NCI-H526 (cell line): ENCODE measurements around the gene DGKD.
A peak's percentile ranks its signal among the peaks of the same experiment; 100 is the strongest.

ENCODE experiments used
- DNase-seq, 2 experiments: peaks; one replicate each; lab custom pipeline; 2025; lab: John Stamatoyannopoulos, UW

The DGKD gene

GRCh38 chr2:233460726-233461441 is 106.6 kb downstream of the DGKD start:
- peak; percentile 32 to 55 for DNase-seq

DNA sequence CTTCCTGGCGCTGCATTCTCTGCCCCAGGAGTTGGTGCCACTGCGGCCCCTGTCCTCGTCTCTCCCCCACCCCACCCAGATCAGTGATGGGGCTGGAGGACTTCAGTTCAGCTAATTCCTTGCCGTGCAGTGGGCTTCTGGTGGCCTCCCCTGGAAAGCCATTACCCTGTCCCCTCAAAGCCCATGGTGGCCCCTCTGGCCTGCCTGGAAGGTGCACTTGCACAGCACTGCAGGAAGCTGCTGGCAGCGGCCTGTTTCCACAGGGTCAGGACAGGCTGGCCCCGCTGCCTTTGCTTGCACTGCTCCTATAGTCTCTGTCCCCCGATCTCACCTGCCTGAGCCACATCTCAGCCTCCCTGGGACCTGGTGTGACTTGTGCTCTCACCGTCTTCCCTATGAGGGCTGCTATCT is 107.2 kb downstream of the DGKD start:
- no peak for DNase-seq

DNA sequence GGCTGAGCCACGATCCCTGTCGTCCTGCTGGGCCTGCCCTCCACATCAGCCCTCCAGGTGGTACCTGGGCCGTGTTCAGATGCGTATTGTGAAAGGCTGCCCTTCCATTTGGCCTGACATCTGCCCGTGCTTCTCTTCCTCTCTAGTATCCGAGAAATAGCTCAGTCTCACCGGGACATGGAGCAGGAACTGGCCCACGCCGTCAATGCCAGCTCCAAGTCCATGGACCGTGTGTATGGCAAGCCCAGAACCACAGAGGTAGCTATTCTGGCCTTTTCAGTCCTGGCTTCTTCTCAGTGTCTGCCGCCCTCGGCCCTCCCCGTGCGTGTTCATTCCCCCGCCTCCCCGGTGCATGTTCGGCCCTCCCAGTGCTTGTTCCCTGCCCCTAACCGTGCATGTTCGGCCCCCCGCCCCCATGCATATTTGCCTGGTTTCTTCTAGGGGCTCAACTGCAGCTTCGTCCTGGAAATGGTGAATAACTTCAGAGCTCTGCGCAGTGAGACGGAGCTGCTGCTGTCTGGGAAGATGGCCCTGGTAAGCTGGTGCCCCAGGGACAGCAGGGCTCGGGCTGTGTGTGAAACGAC is 108.0 kb downstream of the DGKD start:
- DNase-seq, result no peak

GRCh38 chr2:233462826-233463470 is 108.7 kb downstream of the DGKD start:
- DNase-seq, result no peak

- no peak for DNase-seq
Observed at GRCh38 chr2:233463586-233463985, 109.3 kb downstream of the DGKD start.

DNA sequence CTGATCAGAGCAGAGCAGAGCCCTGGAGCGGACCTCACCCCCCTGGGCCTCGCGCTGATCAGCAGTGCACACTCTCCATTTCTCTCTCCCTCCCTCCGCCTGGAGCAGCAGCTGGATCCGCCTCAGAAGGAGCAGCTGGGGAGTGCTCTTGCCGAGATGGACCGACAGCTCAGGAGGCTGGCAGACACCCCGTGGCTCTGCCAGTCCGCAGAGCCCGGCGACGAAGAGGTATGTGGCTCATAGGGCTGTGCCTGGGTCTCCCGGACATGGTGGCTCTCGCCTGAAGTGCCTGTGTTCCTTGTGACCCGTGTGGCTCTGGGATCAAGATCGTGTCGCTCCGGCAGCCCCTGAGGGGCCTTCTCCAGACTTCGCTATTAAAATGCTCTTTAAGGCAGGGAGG is 109.8 kb downstream of the DGKD start:
- DNase-seq, result no peak

DNA sequence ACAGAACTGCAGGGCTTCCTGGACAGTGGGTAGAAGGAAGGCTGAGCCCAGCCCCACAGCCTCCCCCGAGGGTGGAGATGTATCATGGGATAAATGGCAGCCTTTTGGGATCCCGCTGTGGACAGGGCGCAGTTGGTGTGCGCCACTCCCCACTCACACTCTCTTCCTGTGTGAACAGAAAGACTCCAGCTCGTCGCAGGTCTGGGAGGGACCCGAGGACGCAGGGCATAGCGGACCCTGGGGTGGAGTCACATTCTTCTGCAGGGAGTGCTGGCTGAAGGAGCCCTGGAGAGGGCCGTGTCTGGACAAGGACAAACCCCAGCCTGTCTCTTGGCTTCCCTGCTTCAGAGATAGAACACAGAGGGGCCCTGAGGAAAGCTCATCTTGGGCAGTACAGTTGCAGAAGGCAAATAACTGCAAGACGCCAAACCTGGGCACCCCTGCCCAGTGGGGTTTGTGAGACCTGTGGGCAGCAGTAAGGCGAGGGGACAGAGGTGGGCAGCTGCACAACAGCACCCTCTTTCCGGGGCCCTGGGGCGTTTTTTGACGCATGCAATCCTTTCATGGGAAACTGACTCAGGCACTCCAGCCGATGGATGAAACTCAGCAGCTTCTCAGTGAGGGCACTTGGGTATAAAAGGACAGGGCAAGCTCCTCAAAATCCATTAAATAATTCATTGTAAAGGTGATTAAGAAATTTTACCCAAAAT is 110.4 kb downstream of the DGKD start:
- DNase-seq, result no peak

DNA sequence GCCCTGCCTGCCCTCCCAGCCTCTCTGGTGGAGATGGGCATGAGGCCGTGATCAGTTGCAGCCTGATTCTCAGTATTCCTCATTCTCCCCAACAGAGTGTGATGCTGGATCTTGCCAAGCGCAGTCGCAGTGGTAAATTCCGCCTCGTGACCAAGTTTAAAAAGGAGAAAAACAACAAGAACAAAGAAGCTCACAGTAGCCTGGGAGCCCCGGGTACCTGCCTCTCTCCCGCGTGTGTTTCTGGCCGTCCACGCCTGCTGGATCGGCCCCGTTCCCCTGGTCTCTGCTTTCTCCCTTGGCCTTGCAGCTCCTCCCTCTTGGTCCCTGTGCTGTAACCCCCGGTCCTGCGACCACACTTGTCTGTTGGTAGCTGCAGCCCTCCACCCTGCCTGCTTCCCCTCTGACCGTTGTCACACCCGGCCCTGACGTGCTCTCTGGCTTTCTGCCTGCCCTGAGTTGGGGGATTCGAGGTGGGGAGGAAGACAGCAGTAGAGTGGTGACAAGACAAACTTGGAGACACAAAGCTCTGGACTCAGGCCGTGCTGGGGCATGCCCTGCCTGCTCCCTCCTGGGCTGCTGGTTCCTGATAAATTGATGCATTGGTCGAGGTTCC is 112.8 kb downstream of the DGKD start:
- DNase-seq, result no peak

GRCh38 chr2:233468047-233468740 is 113.9 kb downstream of the DGKD start:
- no peak for DNase-seq

DNA sequence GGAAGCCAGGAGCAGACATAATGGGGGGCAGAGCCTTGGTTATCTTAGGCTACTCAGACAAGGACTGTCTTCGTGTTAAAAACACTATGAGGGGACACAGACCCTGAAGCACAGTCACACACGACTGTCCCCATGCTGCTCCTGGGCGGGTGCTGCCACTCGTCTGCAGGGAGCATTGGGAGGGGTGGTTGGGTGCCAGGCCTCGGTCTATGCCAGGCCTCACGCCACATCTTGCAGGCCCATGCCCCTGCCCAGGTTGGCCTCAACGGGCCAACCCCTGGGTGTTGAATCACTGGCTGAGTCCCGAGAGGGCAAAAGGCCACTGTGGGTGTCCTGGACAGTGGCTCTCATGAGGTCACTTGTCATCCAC is 114.4 kb downstream of the DGKD start:
- DNase-seq, result no peak

- no peak for DNase-seq
Observed at GRCh38 chr2:233469261-233470010, 115.1 kb downstream of the DGKD start.

DNA sequence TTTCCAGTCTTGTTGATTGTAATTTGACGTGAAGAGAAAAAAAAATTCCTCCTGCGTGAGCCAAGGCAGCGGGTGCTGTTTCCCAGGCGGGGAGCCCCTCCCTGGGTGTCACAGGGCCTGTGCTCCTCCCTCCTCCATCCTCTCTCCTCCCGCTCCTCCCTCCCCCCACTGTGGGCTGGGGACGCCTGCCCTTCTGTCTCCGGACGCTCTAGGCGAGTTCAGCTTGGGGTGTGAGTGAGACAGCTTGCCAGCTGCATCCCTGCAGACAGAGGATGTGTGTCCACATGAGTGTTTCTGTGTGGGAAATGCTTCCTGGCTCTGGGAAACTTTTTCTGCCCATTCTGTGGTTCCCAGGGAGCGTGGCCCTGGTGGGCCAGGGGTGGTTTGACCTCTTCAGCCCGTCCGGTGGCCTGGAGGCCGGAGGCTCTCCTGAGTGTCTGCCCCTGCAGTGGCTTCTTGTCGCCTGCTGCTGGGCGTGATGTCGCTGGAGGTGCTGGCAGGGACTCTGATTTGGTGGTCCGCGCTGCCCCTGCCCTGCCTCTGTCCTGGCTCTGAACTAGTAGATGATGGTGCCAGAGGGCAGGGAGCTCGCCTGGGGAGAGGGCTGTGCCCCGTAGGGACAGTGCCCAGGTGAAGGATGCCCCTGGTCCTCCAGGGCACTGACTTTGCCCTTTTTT is 115.9 kb downstream of the DGKD start:
- DNase-seq, result no peak

DNA sequence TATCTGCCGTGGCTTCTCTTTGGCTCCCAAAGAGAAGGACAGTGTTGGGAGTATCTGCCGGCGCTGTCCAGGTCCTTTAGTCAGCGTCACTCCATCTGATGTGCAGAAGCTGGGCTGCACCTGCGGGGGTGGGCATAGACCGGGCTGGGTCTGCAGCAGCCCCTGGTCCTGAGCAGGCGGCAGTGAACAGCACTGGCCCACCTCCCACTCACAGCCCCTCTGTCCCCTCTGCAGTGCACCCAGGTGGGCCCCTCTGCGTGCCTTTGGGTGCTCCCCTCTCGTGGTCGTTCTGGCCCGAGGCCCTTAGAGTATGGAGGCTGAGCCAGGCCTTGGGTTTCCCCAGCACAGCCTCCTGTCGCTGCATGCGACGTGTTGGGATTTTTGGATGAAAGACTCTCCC is 116.5 kb downstream of the DGKD start:
- DNase-seq, result no peak

DNA sequence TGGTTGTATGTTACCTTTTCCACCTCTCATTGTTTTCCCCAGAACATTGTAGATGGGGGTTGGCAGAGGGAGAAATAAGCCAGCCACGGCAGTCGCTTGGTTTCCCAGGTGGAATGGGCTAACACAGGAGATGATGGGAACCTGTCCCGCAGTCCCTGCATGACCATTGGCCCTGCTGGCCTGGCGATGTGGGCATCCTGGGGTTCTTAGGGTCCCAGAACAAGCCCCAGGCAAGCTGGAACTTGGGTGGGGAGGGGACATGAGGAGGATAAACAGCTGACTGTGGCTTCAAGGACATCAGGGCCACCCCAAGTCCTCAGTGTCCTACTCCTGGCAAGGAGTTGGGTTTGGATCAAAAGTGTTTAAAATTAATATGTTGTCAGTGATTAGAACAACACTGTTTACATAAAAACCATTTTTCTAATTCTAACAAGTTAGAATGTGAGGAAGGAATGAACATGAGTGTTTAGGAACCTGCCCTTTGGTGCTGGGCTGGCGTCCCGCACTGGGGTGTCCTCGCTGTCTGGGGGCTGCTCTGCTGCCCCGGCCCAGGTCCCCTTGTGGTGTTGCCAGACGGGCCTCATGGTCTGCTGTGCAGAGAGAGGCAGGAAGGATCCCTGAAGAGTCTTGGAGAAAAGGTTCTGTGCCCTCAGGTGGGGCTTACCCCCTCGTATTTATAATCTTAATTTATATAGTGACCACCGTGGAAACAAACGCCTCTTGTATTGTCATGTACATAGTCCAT is 117.2 kb downstream of the DGKD start:
- no peak for DNase-seq

- no peak for DNase-seq
Observed at GRCh38 chr2:233473386-233473791, 119.1 kb downstream of the DGKD start.

DNA sequence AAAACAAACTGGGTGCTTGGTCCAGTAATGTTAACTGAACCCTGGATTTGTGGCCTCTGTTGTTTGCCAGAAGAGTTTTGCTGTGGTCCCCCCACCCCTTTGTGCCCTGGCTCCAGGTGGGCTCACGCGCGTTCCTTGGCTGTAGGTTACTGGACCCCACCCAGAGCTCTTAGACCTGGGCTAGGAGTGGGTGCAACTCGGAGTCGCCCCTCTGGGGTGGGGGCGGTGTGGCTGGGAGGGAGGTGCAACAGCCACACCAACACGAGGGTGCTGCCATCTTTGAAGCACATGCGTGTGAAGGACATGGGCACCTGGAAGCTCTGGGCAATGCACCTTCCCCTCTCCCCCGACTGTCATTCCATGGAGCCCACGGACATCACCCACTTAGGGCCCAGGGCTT is 119.6 kb downstream of the DGKD start:
- DNase-seq, result no peak

- DNase-seq, result no peak
Observed at GRCh38 chr2:233474308-233475160, 120.2 kb downstream of the DGKD start.

GRCh38 chr2:233476063-233476410 is 121.7 kb downstream of the DGKD start:
- DNase-seq, result no peak
